Activated CD8-positive, alpha-beta memory T cell treated with anti-CD3 and anti-CD28 coated beads for 36 hours (primary cell): ENCODE data around the gene PPP4R3B. TPM values are rescaled to one million over a fixed set of nuclear protein-coding genes. Genes with fewer than 3 reads are reported as not detected.

Experiments
- CTCF ChIA-PET: fragments of 350-600 bp; sonication (Branson Sonifier 250); formaldehyde crosslinking; loops from one replicate; lab custom pipeline; 2021; ENCODE audit warnings: antibody characterized with exemption; lab: Charles Lee
- POLR2A ChIA-PET: fragments of 350-600 bp; sonication (Branson Sonifier 250); formaldehyde crosslinking; loops from one replicate; lab custom pipeline; 2021; ENCODE audit warnings: antibody characterized with exemption; lab: Charles Lee
- total RNA-seq, 2 experiments: library from RNA; stranded (reverse); gene quantifications; one replicate each; pipeline ENCODE4 v1.2.3, GENCODE V29; 2021

The PPP4R3B gene
- total RNA-seq, 2 experiments from 2014 or later = 74.2 to 83.6 TPM

DNA sequence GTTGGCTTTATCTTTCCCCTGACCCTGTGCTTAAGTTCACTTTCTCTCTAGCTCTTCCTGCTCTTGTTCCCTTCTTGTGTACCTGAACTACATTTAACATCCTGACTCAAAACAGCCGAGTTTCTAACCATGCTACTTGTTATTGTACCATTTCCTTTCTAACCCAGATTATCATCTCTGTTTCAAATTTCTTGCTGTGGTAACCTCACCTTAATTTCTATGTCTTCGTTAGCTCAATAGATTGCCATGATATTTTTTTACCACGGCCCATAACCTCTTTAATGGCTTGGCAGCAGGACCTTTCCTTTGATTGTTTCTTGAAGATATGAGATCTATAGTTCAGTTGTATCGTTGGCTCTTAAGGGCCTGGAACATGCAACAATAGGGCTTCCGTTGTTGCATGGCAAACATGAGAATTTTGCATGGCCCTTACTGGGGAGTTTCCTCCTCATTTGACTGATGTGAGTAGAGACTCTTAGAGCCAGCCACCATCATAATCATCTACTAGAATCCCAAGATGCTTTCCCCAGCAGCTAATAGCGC, 86.8 kb downstream of the PPP4R3B start:
- ChIA-PET POLR2A (interaction anchor here (0.6 to 1.0 kb wide), 2 partner anchors 9 to 82 kb away, joined by 4 to 8 read pairs; no protein-coding TSS in a partner anchor), CTCF (no interaction called here)

GRCh38 chr2:55526174-55526573, 91.2 kb downstream of the PPP4R3B start:
- ChIA-PET CTCF (no interaction called here), POLR2A (no interaction called here)

- ChIA-PET POLR2A (no interaction called here), CTCF (no interaction called here)
Measured at GRCh38 chr2:55524884-55525437, 92.5 kb downstream of the PPP4R3B start.

GRCh38 chr2:55519938-55520885, 97.2 kb downstream of the PPP4R3B start:
- POLR2A ChIA-PET = interaction anchor here (0.7 to 1.6 kb wide), 5 partner anchors 97 to 1552 kb away, joined by 3 to 7 read pairs (median 4); partner anchors contain the start of genes CLHC1, MTIF2 and RPS27A
- CTCF ChIA-PET = interaction anchor here (1.4 kb wide), 1 partner anchor 90 kb away, joined by 3 read pairs; no protein-coding TSS in a partner anchor

GRCh38 chr2:55518841-55519165, 98.6 kb downstream of the PPP4R3B start:
- CTCF ChIA-PET = no interaction called here

GRCh38 chr2:55511508-55512124, 105.8 kb downstream of the PPP4R3B start:
- CTCF ChIA-PET = no interaction called here
- POLR2A ChIA-PET = no interaction called here

More at GRCh38 chr2:55518841-55519165, 98.6 kb downstream of the PPP4R3B start:
- POLR2A ChIA-PET = interaction anchor here (0.6 to 1.3 kb wide), 5 partner anchors 66 to 754 kb away, joined by 3 to 11 read pairs (median 5); partner anchors contain the start of genes MTIF2 and PPP4R3B

DNA sequence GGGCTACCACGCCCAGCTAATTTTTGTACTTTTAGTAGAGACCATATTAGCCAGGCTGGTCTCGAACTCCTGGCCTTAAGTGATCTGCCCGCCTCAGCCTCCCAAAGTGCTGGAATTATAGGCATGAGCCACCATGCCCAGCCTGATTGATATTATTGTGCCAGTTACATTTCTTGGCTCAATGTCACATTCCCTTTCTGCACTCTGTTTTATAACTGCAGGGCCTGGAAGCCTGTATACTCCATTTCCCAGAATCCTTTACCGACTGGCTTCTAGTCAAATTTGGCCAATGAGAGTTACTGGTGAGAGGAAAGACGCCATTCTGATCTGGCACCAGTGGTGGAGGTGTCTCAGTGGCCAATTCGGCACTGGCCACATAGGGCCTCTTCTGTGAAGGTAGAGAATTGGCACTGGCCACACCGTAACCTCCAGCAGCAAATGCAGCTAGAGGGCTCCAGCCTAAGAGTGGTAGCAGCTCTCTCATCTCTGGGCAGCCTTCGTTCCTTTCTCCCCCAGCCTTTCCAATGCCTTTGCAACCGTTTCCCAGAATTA, 114.8 kb downstream of the PPP4R3B start:
- ChIA-PET CTCF (interaction anchor here (0.6 kb wide), 1 partner anchor 152 kb away, joined by 3 read pairs; no protein-coding TSS in a partner anchor), POLR2A (no interaction called here)

DNA sequence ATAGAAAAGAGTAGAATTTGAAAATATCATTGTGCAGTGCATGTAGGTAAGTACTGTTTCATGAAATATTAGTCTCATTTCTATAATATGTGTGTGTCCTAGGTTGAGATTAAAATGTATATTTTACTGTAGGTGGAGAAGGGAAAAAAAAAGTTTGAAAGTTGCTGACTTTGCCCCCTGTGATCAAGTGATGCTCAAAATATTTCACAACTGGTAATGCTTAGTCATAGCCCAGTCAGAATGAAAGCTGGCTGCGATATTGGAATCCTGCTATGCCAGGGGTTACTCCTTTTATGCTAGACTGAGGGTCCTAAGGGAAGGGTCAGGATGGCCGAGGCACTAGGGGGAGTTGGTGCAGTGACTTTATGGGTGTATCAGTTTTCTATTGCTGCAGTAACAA, 117.4 kb downstream of the PPP4R3B start:
- ChIA-PET POLR2A (no interaction called here), CTCF (no interaction called here)

DNA sequence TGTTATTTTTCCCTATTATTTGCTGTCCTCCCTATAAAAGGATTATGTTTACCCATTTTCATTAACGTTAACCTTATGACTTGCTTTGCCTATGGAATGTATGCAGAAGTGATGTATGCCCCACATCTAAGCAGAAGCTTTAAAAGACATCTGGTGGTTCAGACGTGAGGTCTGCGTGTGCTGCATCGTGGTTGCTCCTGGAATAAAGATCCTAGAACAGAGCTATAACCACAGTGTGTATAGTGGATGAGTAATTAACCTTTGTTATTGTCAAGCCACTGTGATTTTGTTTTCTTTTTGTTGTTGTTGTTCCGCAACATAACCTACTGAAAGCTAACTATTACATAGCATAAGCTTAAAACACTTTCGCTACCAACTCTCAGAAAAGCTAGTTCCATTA, 118.8 kb downstream of the PPP4R3B start:
- ChIA-PET CTCF (no interaction called here), POLR2A (no interaction called here)

Other genes starting within 250 kb of the PPP4R3B start
- 10 to 100 TPM in 1 of 2 experiments, 1 to 10 TPM in 1; 8.9 to 11.6 TPM for gene CCDC88A, start 197.8 kb downstream of the PPP4R3B start, total RNA-seq
- gene CFAP36, start 97.9 kb downstream of the PPP4R3B start, total RNA-seq = 10 to 100 TPM; 26.5 to 28.1 TPM
- 10 to 100 TPM; 79.4 to 80.9 TPM for gene PNPT1, start 76.2 kb upstream of the PPP4R3B start, total RNA-seq